CD4-positive, alpha-beta T cell treated with Interleukin-6 at 100 ng/mL for 8 hours (primary cell): ENCODE measurements around the gene STAB1.

Experiments used
- DNase-seq: peaks from one replicate; pipeline ENCODE4 v3.0.0-alpha.2; 2020; ENCODE audit warnings: mixed read lengths, low spot score

Gene STAB1

GRCh38 chr3:52509753-52510328, 14.7 kb downstream of the STAB1 start:
- DNase-seq: no peak

GRCh38 chr3:52511509-52511908, 16.4 kb downstream of the STAB1 start:
- no peak for DNase-seq

DNA sequence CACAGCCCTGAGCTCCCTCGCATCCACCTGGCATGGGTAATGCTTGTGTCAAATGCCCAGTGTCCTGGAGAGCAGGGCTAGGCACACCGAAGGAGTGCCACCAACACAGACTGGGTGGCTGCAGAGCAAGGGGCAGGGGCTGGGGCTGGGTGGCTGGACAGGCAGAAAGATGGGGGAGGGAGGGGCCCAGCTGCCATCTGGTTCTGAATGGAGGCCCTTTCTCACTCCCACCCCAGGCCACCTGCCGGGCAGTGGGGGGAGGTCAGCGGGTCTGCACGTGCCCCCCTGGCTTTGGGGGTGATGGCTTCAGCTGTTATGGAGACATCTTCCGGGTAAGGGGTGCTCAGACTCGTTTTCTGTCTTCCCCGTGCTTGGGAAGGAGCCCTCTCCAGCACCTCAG, 17.0 kb downstream of the STAB1 start:
- no peak for DNase-seq

DNA sequence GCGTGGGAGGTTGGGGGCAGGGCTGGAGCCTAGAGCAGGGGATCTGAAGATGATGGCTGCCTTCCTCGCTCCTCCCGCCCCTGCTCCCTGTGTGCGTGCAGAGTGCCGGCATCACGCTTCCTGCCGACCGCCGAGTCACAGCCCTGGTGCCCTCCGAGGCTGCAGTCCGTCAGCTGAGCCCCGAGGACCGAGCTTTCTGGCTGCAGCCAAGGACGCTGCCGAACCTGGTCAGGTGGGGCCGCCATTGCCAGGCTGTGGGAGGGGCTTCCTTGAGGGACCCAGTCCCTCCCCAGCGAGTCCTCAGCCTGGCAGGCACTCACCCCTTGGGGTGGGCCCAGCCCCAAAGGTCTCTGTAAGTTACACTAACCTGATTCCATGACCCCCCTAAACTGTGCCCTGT, 17.6 kb downstream of the STAB1 start:
- no peak for DNase-seq

- DNase-seq: no peak
Measured at GRCh38 chr3:52513281-52513680, 18.1 kb downstream of the STAB1 start.

DNA sequence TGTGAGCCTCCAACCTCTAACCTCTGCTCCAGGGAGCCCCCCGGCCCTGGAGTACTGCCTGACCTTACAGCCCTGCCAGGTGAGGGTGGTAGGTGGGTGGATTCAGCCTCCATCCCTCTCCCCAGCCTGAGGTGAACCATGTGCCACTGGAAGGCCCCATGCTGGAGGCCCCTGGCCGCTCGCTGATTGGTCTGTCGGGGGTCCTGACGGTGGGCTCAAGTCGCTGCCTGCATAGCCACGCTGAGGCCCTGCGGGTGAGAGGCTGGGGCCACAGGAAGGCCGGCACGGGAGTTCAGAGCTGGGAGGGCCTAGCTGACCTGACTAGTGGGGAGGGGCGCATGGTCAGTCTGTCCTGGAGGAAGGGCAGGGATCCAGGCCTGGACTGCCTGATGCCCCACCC, 19.4 kb downstream of the STAB1 start:
- no peak for DNase-seq

- no peak for DNase-seq
Measured at GRCh38 chr3:52515192-52515591, 20.1 kb downstream of the STAB1 start.

GRCh38 chr3:52516509-52517195, 21.5 kb downstream of the STAB1 start:
- DNase-seq: no peak

GRCh38 chr3:52517796-52518722, 22.9 kb downstream of the STAB1 start:
- no peak for DNase-seq

DNA sequence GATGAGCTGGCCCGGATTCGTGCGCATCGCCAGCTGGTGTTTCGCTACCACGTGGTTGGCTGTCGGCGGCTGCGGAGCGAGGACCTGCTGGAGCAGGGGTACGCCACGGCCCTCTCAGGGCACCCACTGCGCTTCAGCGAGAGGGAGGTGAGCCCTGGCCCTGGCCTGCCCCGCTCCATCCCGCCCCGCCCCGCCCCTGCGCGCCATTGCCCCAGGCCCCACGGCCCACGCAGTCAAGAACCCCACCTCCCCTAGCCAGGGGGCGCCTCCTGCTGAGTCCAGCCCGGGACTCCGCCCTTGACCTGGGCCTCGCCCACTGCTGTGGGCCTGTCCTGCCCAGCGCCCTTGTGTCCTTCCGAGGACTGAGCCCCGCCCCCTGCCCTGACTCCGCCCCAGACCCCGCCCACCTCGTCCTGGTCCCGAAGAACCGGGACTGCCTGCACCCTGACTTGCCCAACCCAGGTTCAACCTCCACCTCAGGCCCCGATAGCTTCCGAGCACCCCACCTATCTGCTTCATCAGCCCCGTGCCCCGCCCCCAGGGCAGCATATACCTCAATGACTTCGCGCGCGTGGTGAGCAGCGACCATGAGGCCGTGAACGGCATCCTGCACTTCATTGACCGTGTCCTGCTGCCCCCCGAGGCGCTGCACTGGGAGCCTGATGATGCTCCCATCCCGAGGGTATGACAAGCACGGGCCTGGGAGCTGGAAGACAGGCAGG, 23.7 kb downstream of the STAB1 start:
- no peak for DNase-seq

DNA sequence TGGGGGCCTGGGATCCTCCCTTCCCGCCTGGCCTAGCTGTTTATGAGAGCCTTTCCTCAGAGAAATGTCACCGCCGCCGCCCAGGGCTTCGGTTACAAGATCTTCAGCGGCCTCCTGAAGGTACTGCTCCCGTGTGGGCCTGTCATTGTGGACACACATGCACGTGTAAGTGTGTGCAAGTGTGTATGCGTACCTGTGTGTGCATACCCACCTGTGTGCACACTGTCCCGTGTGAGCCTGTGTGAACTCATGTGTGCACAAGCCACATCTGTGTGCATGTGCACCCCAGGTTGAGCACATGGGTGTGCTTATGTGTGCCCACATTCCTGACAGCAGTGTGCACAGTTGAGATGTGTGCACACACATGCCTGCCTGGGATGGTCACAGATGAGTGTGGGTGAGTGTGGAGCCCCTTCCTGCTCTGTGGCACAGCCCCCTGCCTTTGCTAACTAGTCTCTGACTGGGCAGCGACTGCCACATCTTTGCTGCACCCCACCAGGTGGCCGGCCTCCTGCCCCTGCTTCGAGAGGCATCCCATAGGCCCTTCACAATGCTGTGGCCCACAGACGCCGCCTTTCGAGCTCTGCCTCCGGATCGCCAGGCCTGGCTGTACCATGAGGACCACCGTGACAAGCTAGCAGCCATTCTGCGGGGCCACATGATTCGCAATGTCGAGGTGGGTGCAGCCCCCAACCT, 24.5 kb downstream of the STAB1 start:
- no peak for DNase-seq

GRCh38 chr3:52520141-52520667, 25.1 kb downstream of the STAB1 start:
- DNase-seq: no peak

GRCh38 chr3:52520716-52521487, 25.8 kb downstream of the STAB1 start:
- no peak for DNase-seq

DNA sequence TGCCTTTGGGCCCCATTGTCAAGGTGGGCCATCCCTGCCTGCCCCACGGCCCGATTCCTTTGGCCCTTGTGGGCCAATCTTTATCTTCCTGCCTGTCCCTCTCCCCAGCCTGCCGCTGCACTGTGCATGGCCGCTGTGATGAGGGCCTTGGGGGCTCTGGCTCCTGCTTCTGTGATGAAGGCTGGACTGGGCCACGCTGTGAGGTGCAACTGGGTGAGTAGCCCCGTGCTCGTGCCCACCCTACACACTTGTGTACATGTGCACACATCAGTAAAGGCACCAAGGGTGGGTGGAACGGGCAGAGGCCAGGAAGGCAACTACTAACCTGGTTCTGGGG, 26.3 kb downstream of the STAB1 start:
- DNase-seq: no peak

DNA sequence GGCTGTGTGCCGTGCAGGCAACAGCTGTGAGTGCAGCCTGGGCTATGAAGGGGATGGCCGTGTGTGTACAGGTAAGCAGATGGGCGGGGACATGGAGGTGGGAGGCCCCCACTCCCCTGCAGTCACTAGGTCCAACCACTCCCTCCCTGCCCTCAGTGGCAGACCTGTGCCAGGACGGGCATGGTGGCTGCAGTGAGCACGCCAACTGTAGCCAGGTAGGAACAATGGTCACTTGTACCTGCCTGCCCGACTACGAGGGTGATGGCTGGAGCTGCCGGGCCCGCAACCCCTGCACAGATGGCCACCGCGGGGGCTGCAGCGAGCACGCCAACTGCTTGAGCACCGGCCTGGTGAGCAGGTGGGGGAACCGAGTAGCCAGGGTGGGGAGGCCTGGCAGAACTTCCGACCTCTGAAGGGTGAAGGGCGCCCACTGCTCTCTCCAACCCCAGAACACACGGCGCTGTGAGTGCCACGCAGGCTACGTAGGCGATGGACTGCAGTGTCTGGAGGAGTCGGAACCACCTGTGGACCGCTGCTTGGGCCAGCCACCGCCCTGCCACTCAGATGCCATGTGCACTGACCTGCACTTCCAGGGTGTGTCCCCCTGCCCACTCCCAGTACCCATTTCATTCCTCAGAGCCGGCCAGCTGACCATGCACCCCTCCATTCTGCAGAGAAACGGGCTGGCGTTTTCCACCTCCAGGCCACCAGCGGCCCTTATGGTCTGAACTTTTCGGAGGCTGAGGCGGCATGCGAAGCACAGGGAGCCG, 26.9 kb downstream of the STAB1 start:
- no peak for DNase-seq

- no peak for DNase-seq
Measured at GRCh38 chr3:52522651-52523251, 27.6 kb downstream of the STAB1 start.

GRCh38 chr3:52523386-52524257, 28.5 kb downstream of the STAB1 start:
- DNase-seq: no peak

DNA sequence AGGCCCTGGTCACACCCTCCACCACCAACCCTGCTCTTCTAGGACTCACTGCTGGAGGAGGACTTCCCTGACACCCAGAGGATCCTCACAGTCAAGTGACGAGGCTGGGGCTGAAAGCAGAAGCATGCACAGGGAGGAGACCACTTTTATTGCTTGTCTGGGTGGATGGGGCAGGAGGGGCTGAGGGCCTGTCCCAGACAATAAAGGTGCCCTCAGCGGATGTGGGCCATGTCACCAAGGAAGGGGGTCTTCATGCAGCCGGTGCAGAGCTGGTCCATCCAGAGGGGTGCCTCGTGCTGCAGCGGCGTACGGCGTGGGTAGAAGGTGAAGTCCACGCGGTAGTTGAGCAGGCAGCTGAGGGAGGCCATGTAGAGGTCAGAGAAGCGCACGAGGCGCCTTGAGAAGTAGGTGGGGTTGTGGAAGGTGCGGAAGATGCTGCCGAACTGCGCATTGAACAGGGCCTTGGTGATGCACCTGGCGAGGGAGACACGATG, 29.2 kb downstream of the STAB1 start:
- DNase-seq: no peak
